ENCODE data around the gene NPRL2.

- TF ChIP-seq CTCF (IDR thresholded peaks at IDR 0.05; ENCODE audit: extremely low read depth in 1 of 2, insufficient read depth in 1 of 2, low read depth in 1 of 2, low read length in 2 of 2) (no peak), GATA2 (IDR thresholded peaks at IDR 0.05; ENCODE audit: insufficient read depth, insufficient read length, low read depth, low read length) (no peak), POLR2AphosphoS5 (IDR thresholded peaks at IDR 0.05; ENCODE audit: insufficient read depth, low read depth, low read length) (no peak), MAX (IDR thresholded peaks at IDR 0.05; ENCODE audit: insufficient read depth, insufficient read length) (no peak), POLR2A (IDR thresholded peaks at IDR 0.05; ENCODE audit: low read depth, low read length) (peak; percentile 48), MYC (IDR thresholded peaks at IDR 0.05; ENCODE audit: low read depth, low read length) (no peak), EZH2 (IDR thresholded peaks at IDR 0.05; ENCODE audit: borderline replicate concordance, low read depth, low read length, severe bottlenecking) (no peak)
Measured at GRCh38 chr3:50356553-50356952, 6.0 kb upstream of the NPRL2 start.
